ENCODE data around the gene SPOPL. TPM values are rescaled to one million over a fixed set of nuclear protein-coding genes. Genes with fewer than 3 reads are reported as not detected.

SPOPL gene
- total RNA-seq, 1 donor from 2014 or later: 11.3 TPM

- no peak for ATAC-seq
- DNase-seq (ENCODE audit: low spot score): no peak
Observed at GRCh38 chr2:138493334-138493733, 8.2 kb upstream of the SPOPL start.

- DNase-seq (ENCODE audit: low spot score): no peak
- peak; percentile 45 for ATAC-seq
Observed at GRCh38 chr2:138494265-138494966, 7.2 kb upstream of the SPOPL start.

GRCh38 chr2:138495384-138495783 is 6.2 kb upstream of the SPOPL start:
- DNase-seq (ENCODE audit: low spot score) (no peak), ATAC-seq (no peak)

GRCh38 chr2:138496096-138496651 is 5.4 kb upstream of the SPOPL start:
- DNase-seq (ENCODE audit: low spot score) (no peak), ATAC-seq (no peak)

GRCh38 chr2:138497294-138497693 is 4.3 kb upstream of the SPOPL start:
- DNase-seq (ENCODE audit: low spot score): no peak
- no peak for ATAC-seq

GRCh38 chr2:138499684-138500083 is 1.9 kb upstream of the SPOPL start:
- ATAC-seq (no peak), DNase-seq (ENCODE audit: low spot score) (no peak)

- peak; percentile 54 for DNase-seq (ENCODE audit: low spot score)
- peak; percentile 40 for ATAC-seq
Observed at GRCh38 chr2:138500592-138501424, 762 bp upstream of the SPOPL start.

GRCh38 chr2:138502255-138503086 is 901 bp downstream of the SPOPL start:
- DNase-seq (ENCODE audit: low spot score) (no peak), ATAC-seq (peak; percentile 36)

GRCh38 chr2:138503087-138503442 is 1.5 kb downstream of the SPOPL start:
- no peak for DNase-seq (ENCODE audit: low spot score)
- ATAC-seq: no peak

GRCh38 chr2:138503652-138504051 is 2.1 kb downstream of the SPOPL start:
- no peak for DNase-seq (ENCODE audit: low spot score)
- ATAC-seq: no peak

GRCh38 chr2:138504092-138504491 is 2.5 kb downstream of the SPOPL start:
- no peak for ATAC-seq
- DNase-seq (ENCODE audit: low spot score): no peak

- ATAC-seq: no peak
- DNase-seq (ENCODE audit: low spot score): no peak
Observed at GRCh38 chr2:138504546-138505235, 3.1 kb downstream of the SPOPL start.

- DNase-seq (ENCODE audit: low spot score) (no peak), ATAC-seq (peak; percentile 65)
Observed at GRCh38 chr2:138507267-138507666, 5.7 kb downstream of the SPOPL start.

- DNase-seq (ENCODE audit: low spot score) (no peak), ATAC-seq (no peak)
Observed at GRCh38 chr2:138510319-138510718, 8.7 kb downstream of the SPOPL start.

- ATAC-seq (no peak), DNase-seq (ENCODE audit: low spot score) (no peak)
Observed at GRCh38 chr2:138512672-138513071, 11.1 kb downstream of the SPOPL start.

- ATAC-seq (no peak), DNase-seq (ENCODE audit: low spot score) (no peak)
Observed at GRCh38 chr2:138514173-138514572, 12.6 kb downstream of the SPOPL start.

GRCh38 chr2:138515092-138515491 is 13.5 kb downstream of the SPOPL start:
- DNase-seq (ENCODE audit: low spot score) (no peak), ATAC-seq (peak; percentile 93)

GRCh38 chr2:138516030-138516704 is 14.6 kb downstream of the SPOPL start:
- ATAC-seq: no peak
- DNase-seq (ENCODE audit: low spot score): no peak

GRCh38 chr2:138518860-138519259 is 17.3 kb downstream of the SPOPL start:
- ATAC-seq: no peak
- no peak for DNase-seq (ENCODE audit: low spot score)

- DNase-seq (ENCODE audit: low spot score) (no peak), ATAC-seq (no peak)
Observed at GRCh38 chr2:138521821-138522220, 20.3 kb downstream of the SPOPL start.

Measured in left lobe of liver (tissue), 2 donors.